Measurements from ENCODE around the gene GGTLC1. TPM values are rescaled to one million over a fixed set of nuclear protein-coding genes. Genes with fewer than 3 reads are reported as not detected.

The GGTLC1 gene
- total and polyA plus RNA-seq, 10 of the 15 experiments (the other 5 are each of a cell fraction or from before 2014, with no cell fraction given): not detected

GRCh38 chr20:24022621-24023180, 34.1 kb upstream of the GGTLC1 start:
- BruUV-seq (replicated peaks): no TSS peak
- Histone ChIP-seq H3K36me3 (ENCODE audit: control insufficient read depth in 2 of 2, insufficient read depth in 2 of 2, low read length in 1 of 2) (no peaks in the 10 kb centered on the region), H3K9ac (ENCODE audit: control insufficient read depth, insufficient read depth, low read length) (no peak overlapping the region), H2AFZ (ENCODE audit: control insufficient read depth, low read depth, low read length) (no peak overlapping the region), H3K9me3 (replicated peaks; ENCODE audit: control insufficient read depth, insufficient read depth, low read length) (no peaks in the 10 kb centered on the region), H3K27me3 (replicated peaks in 1 of 2; ENCODE audit: control insufficient read depth in 2 of 2, insufficient read depth in 2 of 2, low read length in 1 of 2) (no peaks in the 10 kb centered on the region), H3K79me2 (ENCODE audit: control insufficient read depth, insufficient read depth, low read length) (no peaks in the 10 kb centered on the region), H3K4me3 (no peak overlapping the region), H4K20me1 (ENCODE audit: control insufficient read depth, insufficient read depth) (no peaks in the 10 kb centered on the region), H3K4me2 (ENCODE audit: control insufficient read depth, insufficient read depth) (no peak overlapping the region), H3K4me1 (ENCODE audit: control insufficient read depth, insufficient read depth, low read length) (no peaks in the 10 kb centered on the region), H3K27ac (ENCODE audit: control insufficient read depth, insufficient read depth) (no peak overlapping the region)
- FAIRE-seq (no peak), DNase-seq (ENCODE audit: low read depth, low spot score) (no peak), ATAC-seq (no peak)
- intact Hi-C loops (cut with micrococcal nuclease; ENCODE audit: unreplicated experiment): no loop called here
- 9% methylated on average over 4 of the region's 4 CpGs for WGBS (ENCODE audit: insufficient coverage, insufficient replicate concordance, low lambda C conversion rate, missing lambda C conversion rate)
- in situ Hi-C loops (cut with MboI): no loop called here
- CTCF ChIA-PET: interaction anchor here (0.6 kb wide), 1 partner anchor 1398 kb away, joined by 3 read pairs; no protein-coding TSS in a partner anchor
- POLR2A ChIA-PET: no interaction called here
- TF ChIP-seq MTA2 (IDR thresholded peaks at IDR 0.05; ENCODE audit: low read depth) (no peak), HSF1 (IDR thresholded peaks at IDR 0.05; ENCODE audit: low read depth, low read length) (no peak), MTA3 (IDR thresholded peaks at IDR 0.05; ENCODE audit: borderline replicate concordance, low read length) (no peak)
- RAD21 ChIA-PET (ENCODE audit: unreplicated experiment): no interaction called here
- SMC1A ChIA-PET (ENCODE audit: uncharacterized antibody, unreplicated experiment): no interaction called here

GRCh38 chr20:24018796-24019195, 30.2 kb upstream of the GGTLC1 start:
- no TSS peak for BruUV-seq (replicated peaks)
- no peaks in the 10 kb centered on the region for H3K36me3 ChIP-seq (ENCODE audit: control insufficient read depth in 2 of 2, insufficient read depth in 2 of 2, low read length in 1 of 2)
- no peak overlapping the region for H3K9ac ChIP-seq (ENCODE audit: control insufficient read depth, insufficient read depth, low read length)
- H3K27ac ChIP-seq (ENCODE audit: control insufficient read depth, insufficient read depth): no peak overlapping the region
- FAIRE-seq (no peak), DNase-seq (ENCODE audit: low read depth, low spot score) (no peak), ATAC-seq (no peak)
- RAD21 ChIA-PET (ENCODE audit: unreplicated experiment): no interaction called here
- POLR2A ChIA-PET: no interaction called here
- CTCF ChIA-PET: no interaction called here
- no peaks in the 10 kb centered on the region for H3K79me2 ChIP-seq (ENCODE audit: control insufficient read depth, insufficient read depth, low read length)
- H3K4me3 ChIP-seq: no peak overlapping the region
- H3K9me3 ChIP-seq (replicated peaks; ENCODE audit: control insufficient read depth, insufficient read depth, low read length): no peaks in the 10 kb centered on the region
- H3K27me3 ChIP-seq (replicated peaks in 1 of 2; ENCODE audit: control insufficient read depth in 2 of 2, insufficient read depth in 2 of 2, low read length in 1 of 2): no peaks in the 10 kb centered on the region
- in situ Hi-C loops (cut with MboI): no loop called here
- H4K20me1 ChIP-seq (ENCODE audit: control insufficient read depth, insufficient read depth): no peaks in the 10 kb centered on the region
- SMC1A ChIA-PET (ENCODE audit: uncharacterized antibody, unreplicated experiment): no interaction called here
- no peaks in the 10 kb centered on the region for H3K4me1 ChIP-seq (ENCODE audit: control insufficient read depth, insufficient read depth, low read length)
- 63% methylated on average over 2 of the region's 2 CpGs for WGBS (ENCODE audit: insufficient coverage, insufficient replicate concordance, low lambda C conversion rate, missing lambda C conversion rate)
- intact Hi-C loops (cut with micrococcal nuclease; ENCODE audit: unreplicated experiment): no loop called here
- no peak for TF ChIP-seq SREBF2 (IDR thresholded peaks at IDR 0.05; ENCODE audit: low read length)
- TF ChIP-seq REST (IDR thresholded peaks at IDR 0.05; ENCODE audit: low read depth, low read length): no peak
- no peak overlapping the region for H2AFZ ChIP-seq (ENCODE audit: control insufficient read depth, low read depth, low read length)
- no peak overlapping the region for H3K4me2 ChIP-seq (ENCODE audit: control insufficient read depth, insufficient read depth)

All from GM12878 (cell line).